ENCODE results near the gene RCN2. TPM values are rescaled to one million over a fixed set of nuclear protein-coding genes. Genes with fewer than 3 reads are reported as not detected.
A peak's percentile ranks its signal among the peaks of the same experiment; 100 is the strongest.

Gene RCN2
- total and polyA plus RNA-seq, 8 donors: 7.5 to 22.9 (median 12.1) TPM

GRCh38 chr15:76913737-76914136 is 17.8 kb upstream of the RCN2 start:
- 60 to 63% methylated on average over 2 of the region's 2 CpGs for WGBS, 2 donors
- no peaks in the 10 kb centered on the region for H3K36me3 ChIP-seq
- intact Hi-C loops (cut with DNase I): no loop called here
- no peak for DNase-seq
- ATAC-seq: no peak
- no peaks in the 10 kb centered on the region for H3K4me1 ChIP-seq
- H3K27ac ChIP-seq: no peak overlapping the region
- H3K9me3 ChIP-seq: no peaks in the 10 kb centered on the region
- H3K4me3 ChIP-seq: no peak overlapping the region
- no peak for TF ChIP-seq CTCF (IDR thresholded peaks at IDR 0.05)
- no peak for FAIRE-seq
- no peaks in the 10 kb centered on the region for H3K27me3 ChIP-seq

GRCh38 chr15:76916369-76916768 is 15.2 kb upstream of the RCN2 start:
- ATAC-seq: no peak
- Histone ChIP-seq H3K27me3 (no peaks in the 10 kb centered on the region), H3K9me3 (no peaks in the 10 kb centered on the region), H3K4me1 (no peaks in the 10 kb centered on the region), H3K36me3 (no peaks in the 10 kb centered on the region), H3K4me3 (no peak overlapping the region), H3K27ac (no peak overlapping the region)
- no peak for FAIRE-seq
- intact Hi-C loops (cut with DNase I): no loop called here
- TF ChIP-seq CTCF (IDR thresholded peaks at IDR 0.05): no peak
- DNase-seq: peak in 1 of 6 donors; percentile 45
- WGBS, 2 donors: 84 to 88% methylated on average over 13 of the region's 13 CpGs

DNA sequence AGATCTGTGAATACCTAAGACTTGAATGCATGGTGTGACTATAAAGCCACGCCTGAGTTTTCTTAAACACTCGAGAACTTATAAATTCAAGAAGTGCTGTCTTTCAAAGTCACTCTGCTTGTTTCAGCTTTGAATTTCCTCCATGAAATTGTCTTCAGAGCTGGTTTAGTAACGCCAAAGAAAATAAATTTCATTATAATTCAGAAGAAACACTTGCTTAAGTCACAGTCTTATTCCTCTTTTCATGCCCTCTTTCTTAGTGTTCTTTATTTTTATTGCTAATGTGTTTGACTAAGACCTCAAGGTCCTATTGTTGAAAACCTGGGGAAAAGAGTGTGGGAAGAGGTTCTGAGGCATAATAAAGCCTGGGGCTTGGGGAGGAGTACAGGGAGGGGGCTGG is 3.3 kb upstream of the RCN2 start:
- H3K27me3 ChIP-seq: no peaks in the 10 kb centered on the region
- no peak overlapping the region for H3K27ac ChIP-seq
- FAIRE-seq (no peak), ATAC-seq (no peak), DNase-seq (no peak)
- no peaks in the 10 kb centered on the region for H3K9me3 ChIP-seq
- H3K36me3 ChIP-seq: no peaks in the 10 kb centered on the region
- peaks cover 0 to 10% (median 7%) of the 10 kb centered on the region in 3 donors for H3K4me1 ChIP-seq
- TF ChIP-seq CTCF (IDR thresholded peaks at IDR 0.05): no peak
- intact Hi-C loops (cut with DNase I): no loop called here
- H3K4me3 ChIP-seq: no peak overlapping the region
- 80 to 87% methylated on average over 3 of the region's 3 CpGs for WGBS, 2 donors

GRCh38 chr15:76929011-76929760 is 2.4 kb upstream of the RCN2 start:
- Histone ChIP-seq H3K4me1 (peaks cover 0 to 10% (median 7%) of the 10 kb centered on the region in 3 donors), H3K27me3 (no peaks in the 10 kb centered on the region), H3K4me3 (no peak overlapping the region), H3K27ac (no peak overlapping the region), H3K9me3 (no peaks in the 10 kb centered on the region), H3K36me3 (no peaks in the 10 kb centered on the region)
- no peak for DNase-seq
- intact Hi-C loops (cut with DNase I): no loop called here
- no peak for TF ChIP-seq CTCF (IDR thresholded peaks at IDR 0.05)
- FAIRE-seq: no peak
- no peak for ATAC-seq

GRCh38 chr15:76930831-76931396 is 635 bp upstream of the RCN2 start:
- Histone ChIP-seq H3K4me3 (peak overlapping the region; percentile 65 to 79 (median 72)), H3K9me3 (no peaks in the 10 kb centered on the region), H3K27me3 (no peaks in the 10 kb centered on the region), H3K36me3 (peaks cover 0 to 3% (median 3%) of the 10 kb centered on the region in 3 donors), H3K4me1 (peaks cover 0 to 10% (median 7%) of the 10 kb centered on the region in 3 donors), H3K27ac (peak overlapping the region; percentile 39 to 76 (median 75))
- DNase-seq (no peak), FAIRE-seq (no peak), ATAC-seq (no peak)
- WGBS, 2 donors: 14 to 15% methylated on average over 7 of the region's 7 CpGs
- TF ChIP-seq CTCF (IDR thresholded peaks at IDR 0.05): no peak
- intact Hi-C loops (cut with DNase I): no loop called here

Measured in pancreas (tissue), 10 donors.